SK-N-DZ (cell line): ENCODE measurements around the gene C12orf42.

Source experiments
- DNase-seq: peaks from one replicate; pipeline ENCODE4 v3.0.0-alpha.2; 2015; ENCODE audit warnings: low spot score

Gene C12orf42

DNA sequence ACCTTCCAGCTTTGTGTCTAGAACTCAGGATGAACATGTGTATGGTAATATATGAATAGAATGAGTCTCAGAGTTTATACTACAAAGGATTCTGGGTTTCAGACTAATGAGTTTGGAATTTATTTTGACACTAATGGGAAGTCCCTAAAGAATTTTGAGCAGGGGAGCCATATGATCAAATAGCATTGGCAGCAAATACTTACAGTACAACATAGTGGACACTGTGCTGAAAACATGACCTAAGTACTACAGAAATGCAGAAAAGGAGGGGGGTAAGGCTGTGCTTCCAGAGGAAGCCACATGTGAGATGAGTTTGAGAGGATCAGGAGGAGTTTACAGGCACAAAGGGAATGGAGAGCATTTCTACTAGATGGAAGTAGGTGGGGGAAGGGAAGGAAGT is 225.8 kb downstream of the C12orf42 start:
- DNase-seq, result peak; percentile 15

GRCh38 chr12:103268831-103269514 is 226.8 kb downstream of the C12orf42 start:
- peak; percentile 67 for DNase-seq

GRCh38 chr12:103257763-103258162 is 238.0 kb downstream of the C12orf42 start:
- DNase-seq, result no peak
